Jurkat, Clone E6-1 (cell line): ENCODE measurements around the gene PDZD2.
"Not testable (repeated sequence)": the region's sequence is repeated elsewhere in the genome, so short reads cannot be mapped to it uniquely, and the experiment has no call there.

Source experiments
- DNase-seq: peaks from one replicate; pipeline ENCODE4 v3.0.0-alpha.2; 2011; ENCODE audit warnings: low read depth, low spot score
- H3K4me3 ChIP-seq: 2 replicates; pipeline ENCODE4 v1.5.1; 2011; ENCODE audit warnings: mild to moderate bottlenecking, low read length, control low read depth, moderate library complexity

PDZD2 gene

GRCh38 chr5:31975189-31975612 is 336.3 kb downstream of the PDZD2 start:
- not testable (repeated sequence) for DNase-seq, H3K4me3 ChIP-seq

GRCh38 chr5:31976169-31976568 is 337.2 kb downstream of the PDZD2 start:
- no peak overlapping the region for H3K4me3 ChIP-seq
- DNase-seq = no peak

GRCh38 chr5:31981361-31981945 is 342.5 kb downstream of the PDZD2 start:
- no peak for DNase-seq
- H3K4me3 ChIP-seq = no peak overlapping the region

GRCh38 chr5:31982027-31982426 is 343.1 kb downstream of the PDZD2 start:
- DNase-seq = no peak

GRCh38 chr5:31982621-31983020 is 343.7 kb downstream of the PDZD2 start:
- no peak for DNase-seq

More at GRCh38 chr5:31982027-31982426, 343.1 kb downstream of the PDZD2 start:
- H3K4me3 ChIP-seq = no peak overlapping the region

GRCh38 chr5:31983851-31984250 is 344.9 kb downstream of the PDZD2 start:
- no peak for DNase-seq
- no peak overlapping the region for H3K4me3 ChIP-seq

More at GRCh38 chr5:31982621-31983020, 343.7 kb downstream of the PDZD2 start:
- no peak overlapping the region for H3K4me3 ChIP-seq

GRCh38 chr5:31984691-31985090 is 345.8 kb downstream of the PDZD2 start:
- H3K4me3 ChIP-seq = no peak overlapping the region
- DNase-seq = no peak

- no peak overlapping the region for H3K4me3 ChIP-seq
- DNase-seq = no peak
Observed at GRCh38 chr5:31986101-31986500, 347.2 kb downstream of the PDZD2 start.

- DNase-seq = no peak
- H3K4me3 ChIP-seq = no peak overlapping the region
Observed at GRCh38 chr5:31987985-31988710, 349.2 kb downstream of the PDZD2 start.

- no peak overlapping the region for H3K4me3 ChIP-seq
- DNase-seq = no peak
Observed at GRCh38 chr5:31990081-31990650, 351.2 kb downstream of the PDZD2 start.

- DNase-seq = no peak
- no peak overlapping the region for H3K4me3 ChIP-seq
Observed at GRCh38 chr5:31990701-31991110, 351.8 kb downstream of the PDZD2 start.

GRCh38 chr5:31992377-31992776 is 353.4 kb downstream of the PDZD2 start:
- DNase-seq = no peak
- no peak overlapping the region for H3K4me3 ChIP-seq

GRCh38 chr5:31993165-31993961 is 354.4 kb downstream of the PDZD2 start:
- no peak overlapping the region for H3K4me3 ChIP-seq
- DNase-seq = no peak

GRCh38 chr5:31995006-31995405 is 356.1 kb downstream of the PDZD2 start:
- H3K4me3 ChIP-seq = no peak overlapping the region
- no peak for DNase-seq

- H3K4me3 ChIP-seq = no peak overlapping the region
- DNase-seq = peak; percentile 52
Observed at GRCh38 chr5:31995714-31996113, 356.8 kb downstream of the PDZD2 start.

- no peak overlapping the region for H3K4me3 ChIP-seq
- DNase-seq = no peak
Observed at GRCh38 chr5:31996909-31997308, 358.0 kb downstream of the PDZD2 start.

GRCh38 chr5:31999470-31999869 is 360.5 kb downstream of the PDZD2 start:
- no peak for DNase-seq
- H3K4me3 ChIP-seq = no peak overlapping the region

- DNase-seq = no peak
- H3K4me3 ChIP-seq = no peak overlapping the region
Observed at GRCh38 chr5:32000731-32001130, 361.8 kb downstream of the PDZD2 start.

GRCh38 chr5:32001284-32001683 is 362.4 kb downstream of the PDZD2 start:
- no peak overlapping the region for H3K4me3 ChIP-seq
- no peak for DNase-seq

- DNase-seq = no peak
Observed at GRCh38 chr5:32001707-32002106, 362.8 kb downstream of the PDZD2 start.

More at GRCh38 chr5:32001707-32002106, 362.8 kb downstream of the PDZD2 start:
- H3K4me3 ChIP-seq = no peak overlapping the region
